Hypothalamus (tissue), 51 donors: ENCODE results near the gene C2CD4A.

Experiments used
- DNase-seq, 51 donors: peaks; one replicate each; lab custom pipeline; 2025; lab: John Stamatoyannopoulos, UW

Gene C2CD4A

DNA sequence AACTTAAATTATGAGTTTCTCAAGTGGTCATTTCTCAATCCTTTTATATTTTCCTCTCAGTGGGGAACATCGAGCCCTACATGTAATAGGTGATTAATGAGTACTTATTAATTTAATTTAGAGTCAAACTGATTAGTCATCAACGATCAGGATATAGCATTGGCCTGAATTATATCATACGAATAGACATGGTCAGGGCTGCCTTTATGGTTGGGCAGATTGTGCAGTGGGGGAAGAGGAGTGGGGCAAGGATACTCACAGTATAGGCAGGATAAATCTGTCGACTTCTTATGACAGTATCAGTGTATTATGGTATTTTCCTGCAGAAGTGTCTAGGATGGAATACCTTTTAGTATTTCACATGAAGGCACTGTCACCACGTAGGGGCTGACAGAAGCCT is 27.0 kb downstream of the C2CD4A start:
- DNase-seq, result no peak

GRCh38 chr15:62094388-62094787 is 27.6 kb downstream of the C2CD4A start:
- no peak for DNase-seq

DNA sequence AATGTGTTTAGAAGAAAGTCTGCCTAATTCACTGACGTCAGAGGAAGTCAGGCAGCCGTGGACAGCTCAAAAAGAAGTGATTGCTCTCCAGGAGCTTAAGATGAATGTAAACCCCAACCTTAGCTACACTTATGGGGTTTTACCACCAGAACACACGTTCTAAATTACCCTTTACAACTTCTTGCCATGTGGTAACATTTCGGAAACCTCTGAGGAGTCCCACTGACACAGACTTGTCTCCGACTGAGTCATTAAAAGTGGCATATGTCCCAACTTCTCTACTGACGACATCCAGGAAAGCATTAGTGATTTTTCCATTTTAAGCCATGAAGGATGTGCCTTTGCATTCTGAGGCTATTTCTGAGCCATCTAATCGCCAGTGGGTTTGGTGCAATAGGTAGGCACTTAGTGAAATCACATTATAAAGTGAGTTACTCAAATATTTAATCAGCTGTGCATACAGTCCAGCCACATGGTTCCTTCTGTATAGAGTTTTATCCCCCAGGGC is 32.4 kb downstream of the C2CD4A start:
- DNase-seq, result no peak

DNA sequence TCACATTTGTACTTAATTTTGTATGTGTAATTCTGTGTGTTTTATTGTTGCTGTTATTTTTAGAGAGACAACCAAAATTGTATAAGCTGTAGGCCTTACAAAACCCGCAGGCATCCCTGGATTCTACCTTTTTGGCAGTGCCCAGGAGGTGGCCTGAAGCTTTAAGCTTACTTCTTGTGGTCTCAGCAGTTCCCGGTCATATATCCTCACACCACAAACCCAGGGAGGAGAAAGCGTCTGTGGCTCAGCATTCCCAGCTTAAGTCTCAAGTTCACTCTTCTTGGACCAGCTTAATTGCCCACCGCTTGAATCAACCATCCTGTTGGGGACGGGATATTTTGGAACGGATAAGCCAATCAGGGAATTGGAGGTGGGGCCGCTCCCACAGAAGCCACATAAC is 36.7 kb downstream of the C2CD4A start:
- DNase-seq, result no peak

GRCh38 chr15:62104401-62104800 is 37.6 kb downstream of the C2CD4A start:
- DNase-seq, result no peak

DNA sequence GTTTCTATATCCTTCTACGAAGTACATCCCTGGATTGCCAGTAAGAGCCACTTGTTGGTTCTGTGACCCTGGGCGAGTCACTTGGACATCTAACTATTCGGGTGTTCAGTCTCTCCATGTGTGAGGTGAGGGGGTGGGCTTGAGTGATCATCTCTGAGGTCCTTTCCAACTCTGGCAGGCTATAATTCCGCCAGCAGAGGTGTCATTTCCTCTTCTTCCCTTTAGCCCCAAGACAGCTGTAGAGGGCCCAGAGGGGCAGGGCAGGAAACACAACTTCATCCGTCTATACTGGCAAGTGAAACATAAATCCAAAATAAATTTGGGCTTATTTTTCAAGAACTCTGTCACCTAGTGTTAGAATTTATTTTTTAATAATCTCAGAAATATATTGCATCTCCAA is 38.1 kb downstream of the C2CD4A start:
- no peak for DNase-seq

DNA sequence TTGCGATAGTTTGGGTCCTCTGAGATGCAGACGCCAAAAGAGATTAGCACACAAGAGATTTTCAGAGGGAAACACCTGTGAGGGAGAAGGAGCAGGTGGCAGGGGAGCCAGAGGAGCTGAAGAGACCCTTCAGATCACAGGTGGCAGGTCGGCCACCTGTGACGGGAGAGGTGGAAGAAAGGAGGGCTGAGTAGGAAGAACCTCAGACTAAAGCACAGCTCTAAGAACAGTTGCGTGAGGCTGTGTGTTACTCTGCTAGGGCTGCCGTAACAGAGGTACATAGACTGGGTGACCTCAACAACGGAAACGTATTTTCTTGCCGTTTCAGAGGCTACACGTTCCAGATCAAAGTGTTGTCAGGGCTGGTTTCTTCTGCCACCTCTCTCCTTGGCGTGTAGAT is 38.5 kb downstream of the C2CD4A start:
- no peak for DNase-seq

- DNase-seq, result no peak
Measured at GRCh38 chr15:62106096-62106495, 39.3 kb downstream of the C2CD4A start.

DNA sequence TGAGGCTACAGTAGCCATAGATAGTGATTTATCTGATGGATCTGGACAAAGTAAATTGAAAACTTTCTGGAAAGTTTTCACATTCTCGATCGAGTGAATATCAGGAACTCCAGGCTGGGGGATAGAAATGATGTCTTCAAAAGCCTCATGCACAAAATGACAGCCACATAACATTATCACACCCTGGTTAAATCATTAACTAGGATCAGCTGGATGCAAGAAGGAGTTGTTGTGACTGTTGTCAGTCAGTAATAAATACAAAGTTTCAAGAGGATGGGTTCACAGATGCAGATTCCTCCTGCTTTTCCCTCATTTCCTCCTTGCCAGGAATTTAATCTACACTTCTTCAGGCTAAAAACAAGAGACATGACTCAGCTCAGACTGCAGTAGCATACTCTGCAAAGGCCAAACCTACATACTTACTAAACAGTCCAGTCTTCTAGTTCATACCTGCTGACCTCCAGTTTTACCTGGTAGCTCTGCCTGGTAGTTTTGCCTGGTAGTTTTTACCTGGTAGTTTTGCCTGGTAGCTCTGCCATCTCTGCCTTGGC is 40.9 kb downstream of the C2CD4A start:
- DNase-seq, result no peak

- no peak for DNase-seq
Measured at GRCh38 chr15:62108411-62108810, 41.6 kb downstream of the C2CD4A start.

GRCh38 chr15:62109437-62109836 is 42.7 kb downstream of the C2CD4A start:
- DNase-seq, result no peak

DNA sequence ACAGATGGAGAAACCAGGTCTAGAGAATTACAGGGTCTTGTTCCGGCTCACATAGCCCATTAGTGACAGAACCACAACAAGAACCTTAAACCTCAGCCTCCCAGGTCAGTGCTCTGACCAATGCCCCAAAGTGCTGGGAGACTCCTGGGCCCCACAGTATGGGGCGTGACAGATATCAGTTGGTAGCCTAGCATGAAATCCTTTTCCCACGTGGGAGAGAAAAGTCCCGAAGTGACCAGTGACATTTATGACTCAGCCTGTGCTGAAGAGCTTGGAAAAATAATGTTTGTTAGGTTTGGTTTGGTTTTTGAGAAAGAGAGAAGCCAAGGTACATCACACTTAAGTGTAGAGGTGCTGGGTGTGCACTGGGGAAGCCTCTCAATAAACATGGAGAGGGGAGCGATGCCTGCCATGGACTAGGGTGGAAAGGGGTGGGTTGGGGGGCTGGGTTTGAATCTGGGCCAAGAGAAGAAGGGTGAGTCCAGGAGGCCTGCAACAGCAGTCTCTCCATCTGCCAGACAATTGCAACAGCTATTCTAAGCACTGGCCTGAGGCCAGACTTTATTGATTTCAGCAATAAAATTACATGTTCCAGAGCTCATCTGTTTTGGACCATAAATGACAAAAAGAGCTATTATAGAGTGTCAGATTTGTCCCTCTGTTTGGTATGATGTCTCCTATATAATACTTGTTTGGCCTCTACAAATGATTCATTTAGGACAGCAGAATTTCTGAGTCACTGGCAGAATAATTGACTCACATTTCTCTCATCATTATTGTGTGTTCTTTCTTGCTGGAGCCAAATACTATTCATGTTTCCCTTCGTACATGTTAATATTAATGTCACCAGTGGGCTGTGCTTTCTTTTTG is 43.4 kb downstream of the C2CD4A start:
- no peak for DNase-seq

GRCh38 chr15:62112081-62112480 is 45.3 kb downstream of the C2CD4A start:
- DNase-seq, result no peak

DNA sequence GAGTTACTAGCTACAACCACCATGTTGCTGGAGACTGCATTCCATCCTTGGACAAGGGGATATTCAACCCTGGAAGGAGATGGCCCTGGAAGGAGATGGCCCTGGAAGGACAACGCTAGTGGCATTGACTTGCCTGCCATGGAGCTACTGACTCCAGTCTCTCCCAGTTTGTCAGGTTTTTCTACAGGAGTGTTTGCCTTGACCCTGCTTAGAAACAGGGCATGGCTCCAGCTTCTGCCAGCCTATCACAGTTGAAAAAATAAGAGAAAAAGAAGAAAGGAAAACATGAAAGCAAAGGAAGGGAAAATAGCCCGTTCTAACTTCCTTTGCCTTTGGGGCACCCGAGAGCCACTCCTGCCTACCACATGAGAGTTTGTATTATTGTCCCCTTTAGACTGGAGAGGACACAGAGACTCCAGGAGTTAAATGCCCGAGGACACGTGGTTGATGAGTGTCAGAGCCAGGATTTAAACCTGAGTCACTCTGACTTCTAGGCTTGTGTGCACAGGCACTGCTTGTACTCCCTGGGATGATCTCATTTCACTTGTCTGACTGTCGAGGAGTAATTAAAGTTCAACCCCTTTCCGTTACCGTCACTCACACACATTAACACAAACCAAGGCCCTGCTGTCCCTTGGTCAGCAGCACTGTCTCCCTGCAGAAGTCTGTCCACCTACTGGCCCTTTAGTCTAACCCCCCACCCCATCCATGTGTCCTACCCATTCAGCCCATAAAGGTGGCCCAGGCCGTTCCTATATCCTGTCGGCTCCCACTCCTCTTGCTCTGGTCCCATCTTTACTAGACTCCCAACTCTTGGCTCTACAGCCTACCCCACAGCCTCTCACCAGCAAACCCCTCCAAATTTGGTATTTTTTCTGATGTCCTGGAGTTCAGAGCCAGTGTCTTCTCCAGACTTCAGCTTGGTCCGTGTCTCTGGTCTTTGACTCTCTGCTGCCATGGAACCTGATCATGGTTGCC is 46.1 kb downstream of the C2CD4A start:
- DNase-seq, result peak in 1 of 51 donors; percentile 16

GRCh38 chr15:62115847-62116246 is 49.1 kb downstream of the C2CD4A start:
- no peak for DNase-seq

DNA sequence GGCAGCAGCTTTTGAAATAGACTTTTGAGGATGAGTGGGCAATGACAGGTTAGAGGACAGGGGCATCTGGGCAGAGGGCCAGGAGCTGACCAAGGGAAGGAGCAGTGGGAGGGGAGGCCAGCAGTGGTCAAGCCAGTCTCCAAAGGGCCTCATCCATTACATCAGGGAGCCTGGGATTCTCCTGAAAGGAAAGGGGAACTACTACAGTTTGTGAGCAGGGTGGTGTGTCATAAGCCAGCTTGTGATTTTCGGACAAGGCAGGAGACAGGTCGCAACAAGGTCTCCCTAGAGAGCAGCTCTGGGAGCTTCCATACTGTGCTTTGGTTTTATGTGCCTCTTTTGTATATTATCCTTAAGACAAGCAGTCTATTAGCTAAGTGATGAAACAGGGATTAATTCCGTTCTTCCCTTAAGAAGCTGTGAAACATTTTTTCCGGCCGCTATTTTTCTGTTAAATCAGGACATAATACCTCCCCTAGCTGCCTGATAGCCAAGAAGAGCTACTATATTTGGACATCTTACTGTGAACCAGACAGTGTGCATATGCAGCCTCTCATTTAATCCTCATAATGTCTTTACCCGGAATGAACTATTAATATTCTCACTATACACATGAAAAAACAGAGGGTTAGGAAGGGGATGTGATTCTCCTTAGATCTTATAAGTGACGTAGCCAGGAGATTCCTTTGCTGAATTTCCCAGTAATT is 51.9 kb downstream of the C2CD4A start:
- no peak for DNase-seq

DNA sequence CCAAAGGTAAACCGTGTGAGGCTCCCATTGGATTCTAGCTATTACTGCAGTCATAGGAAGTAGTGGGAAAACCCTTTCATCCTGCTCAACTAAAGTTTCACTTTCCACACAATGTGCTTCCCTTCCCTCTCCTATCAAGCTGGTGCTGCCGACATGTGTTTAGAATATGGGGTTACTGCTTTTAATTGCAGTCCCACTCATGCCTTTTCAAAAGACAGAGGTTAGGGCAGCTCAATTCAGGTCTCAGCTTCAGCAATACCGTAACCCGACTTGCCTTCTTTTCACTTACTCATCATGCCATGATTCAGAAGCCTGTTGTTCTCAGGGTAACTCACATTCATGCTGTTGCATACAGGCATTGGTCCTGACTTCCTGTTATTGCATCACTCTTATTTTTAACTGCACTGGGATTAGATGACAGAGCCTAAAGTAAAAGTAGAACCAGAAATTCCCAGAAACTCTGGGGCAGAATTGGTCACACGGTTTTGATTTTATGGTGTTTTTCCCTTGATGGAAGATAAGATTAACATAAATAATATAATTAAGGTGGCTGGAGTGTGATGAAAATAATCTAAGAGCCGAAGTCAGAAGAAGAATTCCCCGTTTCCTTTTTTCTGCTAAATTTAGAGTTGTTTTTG is 52.6 kb downstream of the C2CD4A start:
- no peak for DNase-seq

- DNase-seq, result no peak
Measured at GRCh38 chr15:62119874-62120273, 53.1 kb downstream of the C2CD4A start.
